GM12872 (cell line): ENCODE data around the gene STK10.

Source experiments
- TF ChIP-seq, protein P1 (sequence below): IDR thresholded peaks from 3 replicates; pipeline ENCODE4 v1.5.1; 2011; ENCODE audit warnings: low read depth, mild to moderate bottlenecking, low read length, moderate library complexity; ENCODE audit not compliant: insufficient read depth

STK10 gene

DNA sequence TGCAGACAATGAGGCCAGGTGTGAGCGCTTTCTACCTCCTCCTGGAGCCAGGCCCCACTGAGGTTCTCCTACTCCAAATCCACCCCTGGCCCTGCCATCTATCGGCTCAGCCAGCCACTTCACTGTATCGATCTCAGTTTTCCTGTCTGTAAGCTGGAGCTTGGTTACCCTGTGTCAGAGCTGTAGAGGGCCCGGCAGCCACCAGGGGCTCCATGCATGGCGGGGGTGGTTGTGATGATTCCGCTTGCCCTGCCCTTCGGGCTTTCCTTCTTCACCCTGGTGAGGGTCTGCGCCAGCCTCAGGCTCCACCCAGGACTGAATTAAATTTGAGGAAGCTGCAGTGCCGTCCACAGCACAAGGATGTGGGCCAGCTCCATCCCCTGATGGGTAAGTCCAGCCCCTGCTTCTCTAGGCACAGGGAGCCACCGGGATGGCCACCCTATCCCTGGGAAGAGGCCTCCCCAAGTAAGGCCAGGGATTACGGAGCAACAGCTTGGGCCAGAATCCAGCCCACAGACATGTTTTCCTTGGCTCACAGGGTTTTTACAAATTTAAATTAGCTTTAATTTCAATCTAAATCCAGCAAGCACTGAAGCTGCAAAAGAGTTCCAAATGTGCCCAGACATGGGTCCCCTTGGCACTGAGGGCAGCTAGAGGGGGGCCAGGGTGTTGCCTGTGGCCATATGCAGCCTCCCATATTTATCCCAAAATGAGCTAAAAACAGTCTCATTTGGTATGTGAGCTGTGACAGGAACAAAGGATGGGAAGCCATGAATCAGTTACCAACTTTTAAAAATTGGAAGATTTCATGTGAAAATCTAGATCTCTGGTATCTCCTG is 92.4 kb downstream of the STK10 start:
- TF ChIP-seq, protein P1, sequence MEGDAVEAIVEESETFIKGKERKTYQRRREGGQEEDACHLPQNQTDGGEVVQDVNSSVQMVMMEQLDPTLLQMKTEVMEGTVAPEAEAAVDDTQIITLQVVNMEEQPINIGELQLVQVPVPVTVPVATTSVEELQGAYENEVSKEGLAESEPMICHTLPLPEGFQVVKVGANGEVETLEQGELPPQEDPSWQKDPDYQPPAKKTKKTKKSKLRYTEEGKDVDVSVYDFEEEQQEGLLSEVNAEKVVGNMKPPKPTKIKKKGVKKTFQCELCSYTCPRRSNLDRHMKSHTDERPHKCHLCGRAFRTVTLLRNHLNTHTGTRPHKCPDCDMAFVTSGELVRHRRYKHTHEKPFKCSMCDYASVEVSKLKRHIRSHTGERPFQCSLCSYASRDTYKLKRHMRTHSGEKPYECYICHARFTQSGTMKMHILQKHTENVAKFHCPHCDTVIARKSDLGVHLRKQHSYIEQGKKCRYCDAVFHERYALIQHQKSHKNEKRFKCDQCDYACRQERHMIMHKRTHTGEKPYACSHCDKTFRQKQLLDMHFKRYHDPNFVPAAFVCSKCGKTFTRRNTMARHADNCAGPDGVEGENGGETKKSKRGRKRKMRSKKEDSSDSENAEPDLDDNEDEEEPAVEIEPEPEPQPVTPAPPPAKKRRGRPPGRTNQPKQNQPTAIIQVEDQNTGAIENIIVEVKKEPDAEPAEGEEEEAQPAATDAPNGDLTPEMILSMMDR = no peak

DNA sequence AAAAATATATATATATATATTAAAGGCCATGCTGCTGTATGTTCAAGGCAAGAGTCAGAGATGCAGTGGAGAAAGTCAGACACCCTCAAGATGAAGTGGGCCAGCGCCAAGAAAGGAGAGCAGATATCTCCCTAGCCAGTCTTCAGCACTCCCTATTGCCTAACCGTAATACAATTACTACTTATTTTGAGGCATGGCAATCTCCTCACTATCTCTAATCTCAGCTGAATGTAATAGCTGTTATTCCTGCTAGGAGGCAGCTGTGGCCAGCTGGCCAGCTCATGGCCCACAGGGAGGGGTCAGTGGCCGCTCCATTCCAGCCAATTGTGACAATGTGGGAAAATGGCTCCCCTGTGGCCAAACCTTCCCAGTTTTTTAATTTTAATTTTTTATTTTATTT is 94.1 kb downstream of the STK10 start:
- TF ChIP-seq, protein P1 = no peak

DNA sequence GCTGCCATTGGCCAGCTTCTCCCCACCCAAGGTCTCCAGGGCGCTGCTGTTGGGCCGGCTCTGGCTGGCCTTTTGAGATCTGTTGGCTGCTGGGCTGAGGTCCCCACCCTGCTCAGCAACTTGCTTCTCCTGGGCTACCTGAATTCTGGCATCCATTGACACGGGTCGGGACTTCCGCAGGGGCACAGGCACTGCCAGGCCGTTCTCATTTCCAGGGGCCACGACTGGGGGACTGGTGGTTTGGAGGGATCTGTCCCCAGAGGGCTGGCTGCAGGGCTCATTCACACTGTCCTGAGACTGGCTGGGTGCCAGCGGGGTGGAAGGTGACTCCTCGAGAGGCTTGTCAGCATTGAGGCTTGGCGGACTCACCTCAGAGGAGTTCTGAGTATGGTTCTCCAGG is 94.5 kb downstream of the STK10 start:
- TF ChIP-seq, protein P1 = no peak

GRCh38 chr5:172091956-172092732 is 95.9 kb downstream of the STK10 start:
- TF ChIP-seq, protein P1 = no peak

DNA sequence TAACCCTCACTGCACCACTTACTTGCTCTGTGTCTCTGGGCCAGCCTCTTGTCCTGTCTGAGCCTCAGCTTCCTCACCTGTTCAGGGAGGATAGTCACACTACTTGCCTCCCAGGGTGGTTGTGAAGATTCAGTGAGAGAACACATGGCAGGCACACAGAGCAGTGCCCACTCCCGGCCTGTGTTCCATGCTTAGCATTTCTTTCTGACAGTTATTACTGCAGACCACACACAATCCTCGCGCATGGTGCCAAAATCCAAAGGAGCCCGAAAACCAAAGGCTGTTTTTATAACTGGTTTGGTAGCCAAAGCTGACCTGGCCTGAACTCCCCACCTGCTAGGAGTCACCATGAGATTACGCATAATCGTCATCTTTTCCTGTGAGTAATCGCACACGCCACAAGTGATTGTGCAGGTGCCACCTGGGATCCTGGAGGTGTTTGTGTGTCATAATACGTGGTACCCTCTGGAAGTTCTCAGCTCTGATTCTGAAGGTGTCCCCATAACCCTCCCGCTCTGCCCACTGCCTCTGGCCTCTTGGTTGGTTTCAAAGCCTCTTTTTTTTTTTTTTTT is 97.0 kb downstream of the STK10 start:
- TF ChIP-seq, protein P1 = no peak

DNA sequence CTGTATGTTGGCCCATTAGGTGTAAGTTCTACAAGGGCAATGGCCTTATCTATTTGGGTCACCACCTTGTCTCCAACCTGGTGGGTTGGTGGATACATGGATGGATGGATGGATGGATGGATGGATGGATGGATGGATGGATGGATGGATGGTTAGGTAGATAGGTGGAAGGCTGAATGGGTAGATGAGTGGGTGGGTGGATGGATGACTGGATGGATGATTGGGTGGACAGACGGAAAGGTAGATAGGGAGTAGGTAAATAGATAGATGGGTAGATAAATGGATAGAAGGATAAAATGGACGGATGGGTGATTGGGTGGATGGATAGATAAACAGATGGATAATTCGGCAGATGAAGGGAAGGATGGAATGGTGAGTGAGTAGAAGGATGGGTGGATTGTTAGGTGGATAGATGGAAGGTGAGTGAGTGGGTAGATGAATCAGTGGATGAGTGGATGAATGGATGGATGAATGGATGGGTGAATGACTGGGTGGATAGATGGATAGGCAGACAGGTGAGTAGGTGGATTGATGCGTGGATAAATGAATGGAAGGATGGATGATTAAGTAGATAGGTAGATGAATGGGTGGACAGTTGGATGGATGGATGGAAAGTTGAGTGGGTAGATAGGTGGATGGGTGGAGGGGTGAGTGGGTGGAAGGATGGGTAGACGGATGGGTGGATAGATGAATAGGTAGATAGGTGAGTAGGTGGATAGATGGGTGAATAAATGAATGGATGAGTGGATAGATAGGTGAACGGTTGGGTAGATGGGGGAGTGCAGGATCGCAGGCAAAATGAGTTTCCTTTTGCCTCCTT is 98.5 kb downstream of the STK10 start:
- TF ChIP-seq, protein P1 = no peak
